SJSA1 (cell line): ENCODE measurements around the gene CLBA1. TPM values are rescaled to one million over a fixed set of nuclear protein-coding genes. Genes with fewer than 3 reads are reported as not detected.

Experiments
- DNase-seq, 2 experiments: peaks; one replicate each; pipeline ENCODE4 v3.0.0-alpha.2; 2015 to 2020; ENCODE audit warnings: low spot score in 2 of 2, low read depth in 1 of 2
- H3K27ac ChIP-seq: fragments of 250-450 bp; sonication (Bioruptor Pico); 2 replicates; pipeline ENCODE4 v1.5.1; 2020; ENCODE audit warnings: mild to moderate bottlenecking, moderate library complexity
- H3K27me3 ChIP-seq: fragments of 250-450 bp; sonication (Bioruptor Pico); replicated peaks from 2 replicates; pipeline ENCODE4 v1.5.1; 2020; ENCODE audit warnings: mild to moderate bottlenecking, moderate library complexity
- H3K36me3 ChIP-seq: fragments of 250-450 bp; sonication (Bioruptor Pico); 2 replicates; pipeline ENCODE4 v1.5.1; 2020; ENCODE audit warnings: mild to moderate bottlenecking
- H3K4me1 ChIP-seq: fragments of 250-450 bp; sonication (Bioruptor Pico); replicated peaks from 2 replicates; pipeline ENCODE4 v1.6.1; 2021; ENCODE audit warnings: mild to moderate bottlenecking
- H3K4me3 ChIP-seq: fragments of 250-450 bp; sonication (Bioruptor Pico); 2 replicates; pipeline ENCODE4 v1.5.1; 2020; ENCODE audit warnings: mild to moderate bottlenecking
- H3K9me3 ChIP-seq: fragments of 250-450 bp; sonication (Bioruptor Pico); replicated peaks from 2 replicates; pipeline ENCODE4 v1.5.1; 2020; ENCODE audit warnings: mild to moderate bottlenecking
- total RNA-seq: library from RNA; depleted of rRNA; stranded (reverse); fragments of >200 nt; shearing (Covaris generic); gene quantifications from 2 replicates; pipeline ENCODE4 v1.2.3, GENCODE V29; 2014

CLBA1 gene
- total RNA-seq, 1 experiment from 2014 or later, result 3.6 TPM

- no peak overlapping the region for H3K4me3 ChIP-seq
- H3K4me1 ChIP-seq, result no peaks in the 10 kb centered on the region
- no peaks in the 10 kb centered on the region for H3K27me3 ChIP-seq
- DNase-seq, result no peak
- no peaks in the 10 kb centered on the region for H3K36me3 ChIP-seq
- H3K27ac ChIP-seq, result no peak overlapping the region
- H3K9me3 ChIP-seq, result no peaks in the 10 kb centered on the region
These were observed 31.5 kb upstream of the CLBA1 start for GRCh38 chr14:104953896-104954656.

GRCh38 chr14:104954746-104955395 lies 30.7 kb upstream of the CLBA1 start:
- Histone ChIP-seq H3K4me3 (no peak overlapping the region), H3K27me3 (no peaks in the 10 kb centered on the region), H3K36me3 (no peaks in the 10 kb centered on the region), H3K9me3 (no peaks in the 10 kb centered on the region), H3K27ac (no peak overlapping the region), H3K4me1 (no peaks in the 10 kb centered on the region)
- DNase-seq, result no peak

- Histone ChIP-seq H3K9me3 (no peaks in the 10 kb centered on the region), H3K36me3 (no peaks in the 10 kb centered on the region), H3K4me3 (no peak overlapping the region), H3K4me1 (no peaks in the 10 kb centered on the region), H3K27me3 (no peaks in the 10 kb centered on the region), H3K27ac (no peak overlapping the region)
- no peak for DNase-seq
These were observed 30.2 kb upstream of the CLBA1 start for GRCh38 chr14:104955396-104955770.

GRCh38 chr14:104956290-104956890 lies 29.2 kb upstream of the CLBA1 start:
- no peak for DNase-seq
- no peaks in the 10 kb centered on the region for H3K36me3 ChIP-seq
- no peaks in the 10 kb centered on the region for H3K4me1 ChIP-seq
- no peak overlapping the region for H3K27ac ChIP-seq
- no peaks in the 10 kb centered on the region for H3K27me3 ChIP-seq
- H3K9me3 ChIP-seq, result no peaks in the 10 kb centered on the region
- no peak overlapping the region for H3K4me3 ChIP-seq

GRCh38 chr14:104957146-104958113 lies 28.2 kb upstream of the CLBA1 start:
- Histone ChIP-seq H3K36me3 (no peaks in the 10 kb centered on the region), H3K9me3 (no peaks in the 10 kb centered on the region), H3K27me3 (no peaks in the 10 kb centered on the region), H3K27ac (no peak overlapping the region), H3K4me3 (no peak overlapping the region), H3K4me1 (no peaks in the 10 kb centered on the region)
- DNase-seq, result no peak

- no peak for DNase-seq
- Histone ChIP-seq H3K36me3 (no peaks in the 10 kb centered on the region), H3K4me1 (peaks cover 3% of the 10 kb centered on the region; the same call in 1 of the 2 replicates), H3K27ac (no peak overlapping the region), H3K4me3 (no peak overlapping the region), H3K27me3 (no peaks in the 10 kb centered on the region), H3K9me3 (no peaks in the 10 kb centered on the region)
These were observed 21.0 kb upstream of the CLBA1 start for GRCh38 chr14:104964546-104964945.

- H3K27ac ChIP-seq, result no peak overlapping the region
- H3K36me3 ChIP-seq, result no peaks in the 10 kb centered on the region
- peaks cover 15% of the 10 kb centered on the region for H3K4me1 ChIP-seq
- no peaks in the 10 kb centered on the region for H3K9me3 ChIP-seq
- no peak for DNase-seq
- no peak overlapping the region for H3K4me3 ChIP-seq
- H3K27me3 ChIP-seq, result no peaks in the 10 kb centered on the region
These were observed 19.9 kb upstream of the CLBA1 start for GRCh38 chr14:104965561-104966231.

- Histone ChIP-seq H3K4me3 (no peak overlapping the region), H3K27ac (no peak overlapping the region), H3K36me3 (no peaks in the 10 kb centered on the region), H3K9me3 (no peaks in the 10 kb centered on the region), H3K4me1 (peaks cover 21% of the 10 kb centered on the region), H3K27me3 (no peaks in the 10 kb centered on the region)
- DNase-seq, result no peak
These were observed 19.2 kb upstream of the CLBA1 start for GRCh38 chr14:104966261-104966865.

GRCh38 chr14:104966981-104967385 lies 18.6 kb upstream of the CLBA1 start:
- Histone ChIP-seq H3K4me3 (no peak overlapping the region), H3K27ac (no peak overlapping the region), H3K36me3 (no peaks in the 10 kb centered on the region), H3K4me1 (peaks cover 27% of the 10 kb centered on the region), H3K9me3 (no peaks in the 10 kb centered on the region), H3K27me3 (no peaks in the 10 kb centered on the region)
- DNase-seq, result no peak

- no peaks in the 10 kb centered on the region for H3K27me3 ChIP-seq
- no peaks in the 10 kb centered on the region for H3K36me3 ChIP-seq
- H3K9me3 ChIP-seq, result no peaks in the 10 kb centered on the region
- H3K4me3 ChIP-seq, result no peak overlapping the region
- peaks cover 33% of the 10 kb centered on the region for H3K4me1 ChIP-seq
- DNase-seq, result no peak
- no peak overlapping the region for H3K27ac ChIP-seq
These were observed 18.0 kb upstream of the CLBA1 start for GRCh38 chr14:104967386-104968152.

GRCh38 chr14:104968153-104968527 lies 17.4 kb upstream of the CLBA1 start:
- no peaks in the 10 kb centered on the region for H3K36me3 ChIP-seq
- no peaks in the 10 kb centered on the region for H3K9me3 ChIP-seq
- H3K4me3 ChIP-seq, result no peak overlapping the region
- peaks cover 39% of the 10 kb centered on the region for H3K4me1 ChIP-seq
- DNase-seq, result no peak
- H3K27me3 ChIP-seq, result no peaks in the 10 kb centered on the region
- no peak overlapping the region for H3K27ac ChIP-seq
